Stimulated activated CD4-positive, alpha-beta T cell treated with anti-CD3 and anti-CD28 coated beads, Interleukin-12 subunit alpha, Interleukin-12 subunit beta, amount 100 ng/mL, for 24 hours (primary cell): ENCODE data around the gene PRKAG2.

Source experiments
- DNase-seq, 2 experiments: peaks; one replicate each; pipeline ENCODE4 v3.0.0-alpha.2; 2020; ENCODE audit warnings: low read depth in 2 of 2

PRKAG2 gene

GRCh38 chr7:151694828-151695580, 181.9 kb downstream of the PRKAG2 start:
- no peak for DNase-seq

- DNase-seq: no peak
Observed at GRCh38 chr7:151694441-151694827, 182.5 kb downstream of the PRKAG2 start.

- no peak for DNase-seq
Observed at GRCh38 chr7:151693140-151693539, 183.8 kb downstream of the PRKAG2 start.

GRCh38 chr7:151692721-151693120, 184.2 kb downstream of the PRKAG2 start:
- no peak for DNase-seq

- no peak for DNase-seq
Observed at GRCh38 chr7:151691449-151691848, 185.5 kb downstream of the PRKAG2 start.

- no peak for DNase-seq
Observed at GRCh38 chr7:151690606-151691005, 186.3 kb downstream of the PRKAG2 start.

- no peak for DNase-seq
Observed at GRCh38 chr7:151689196-151689971, 187.5 kb downstream of the PRKAG2 start.

GRCh38 chr7:151688236-151688780, 188.6 kb downstream of the PRKAG2 start:
- no peak for DNase-seq

GRCh38 chr7:151687523-151688235, 189.2 kb downstream of the PRKAG2 start:
- DNase-seq: no peak

- DNase-seq: no peak
Observed at GRCh38 chr7:151686826-151687225, 190.1 kb downstream of the PRKAG2 start.

- DNase-seq: no peak
Observed at GRCh38 chr7:151686016-151686766, 190.7 kb downstream of the PRKAG2 start.

- no peak for DNase-seq
Observed at GRCh38 chr7:151684408-151685175, 192.3 kb downstream of the PRKAG2 start.

GRCh38 chr7:151683615-151684407, 193.1 kb downstream of the PRKAG2 start:
- no peak for DNase-seq

GRCh38 chr7:151682831-151683614, 193.9 kb downstream of the PRKAG2 start:
- DNase-seq: no peak

GRCh38 chr7:151681726-151682125, 195.2 kb downstream of the PRKAG2 start:
- DNase-seq: no peak

- no peak for DNase-seq
Observed at GRCh38 chr7:151680810-151681209, 196.1 kb downstream of the PRKAG2 start.

GRCh38 chr7:151679881-151680612, 196.9 kb downstream of the PRKAG2 start:
- DNase-seq: no peak

- no peak for DNase-seq
Observed at GRCh38 chr7:151679071-151679708, 197.7 kb downstream of the PRKAG2 start.
